CD14-positive monocyte (primary cell): ENCODE measurements around the gene KIF13A. TPM values are rescaled to one million over a fixed set of nuclear protein-coding genes. Genes with fewer than 3 reads are reported as not detected.
A peak's percentile ranks its signal among the peaks of the same experiment; 100 is the strongest.

Experiments used
- DNase-seq, 3 donors: peaks; one replicate each; pipeline ENCODE4 v3.0.0-alpha.2; 2011 to 2022
- H2AFZ ChIP-seq: 2 replicates; pipeline ENCODE4 v1.6.0; 2012; ENCODE audit warnings: mild to moderate bottlenecking, low read depth, low read length, inconsistent platforms; ENCODE audit not compliant: insufficient read depth, poor library complexity, severe bottlenecking
- H3K27ac ChIP-seq, 2 donors: 1 replicate in 1 of 2; 2 replicates in 1 of 2; pipeline ENCODE4 v1.5.1; 2012 to 2013; ENCODE audit warnings: low read length in 2 of 2, control low read depth in 1 of 2, inconsistent platforms in 1 of 2, low read depth in 1 of 2, mild to moderate bottlenecking in 1 of 2
- H3K27me3 ChIP-seq, 2 donors: one replicate each; pipeline versions ENCODE4 v1.6.0 to v1.6.1; 2011 to 2013; ENCODE audit warnings: low read length in 2 of 2; ENCODE audit not compliant: control insufficient read depth in 2 of 2, insufficient read depth in 2 of 2
- H3K36me3 ChIP-seq, 2 donors: replicated peaks in 1 of 2; 1 replicate in 1 of 2; 2 replicates in 1 of 2; pipeline versions ENCODE4 v1.5.1 to v1.6.1; 2012 to 2013; ENCODE audit warnings: low read length in 2 of 2, control low read depth in 1 of 2, inconsistent platforms in 1 of 2, mild to moderate bottlenecking in 1 of 2; ENCODE audit not compliant: insufficient read depth in 2 of 2, control insufficient read depth in 1 of 2
- H3K4me1 ChIP-seq, 2 donors: 1 replicate in 1 of 2; 2 replicates in 1 of 2; pipeline versions ENCODE4 v1.5.1 to v1.6.1; 2012 to 2013; ENCODE audit warnings: low read length in 2 of 2, control low read depth in 1 of 2, inconsistent platforms in 1 of 2, mild to moderate bottlenecking in 1 of 2, moderate library complexity in 1 of 2; ENCODE audit not compliant: insufficient read depth in 2 of 2, control insufficient read depth in 1 of 2
- H3K4me2 ChIP-seq: replicated peaks from 2 replicates; pipeline ENCODE3; 2012; ENCODE audit warnings: low read length, moderate library complexity, mild to moderate bottlenecking; ENCODE audit not compliant: poor library complexity, severe bottlenecking; ENCODE audit errors: extremely low read depth
- H3K4me3 ChIP-seq, 3 experiments: fragments of 200-600 bp in 1 of 3; sonication (generic) in 1 of 3; replicated peaks in 1 of 3; 1 replicate in 2 of 3; 2 replicates in 1 of 3; pipeline ENCODE4 v1.5.1; 2011 to 2013; ENCODE audit warnings: low read length in 3 of 3, mild to moderate bottlenecking in 3 of 3, control low read depth in 2 of 3, low read depth in 2 of 3, inconsistent platforms in 1 of 3, moderate library complexity in 1 of 3
- H3K79me2 ChIP-seq: 2 replicates; pipeline ENCODE4 v1.6.0; 2012; ENCODE audit warnings: mild to moderate bottlenecking, control low read depth, inconsistent platforms, low read length, moderate library complexity; ENCODE audit not compliant: insufficient read depth
- H3K9ac ChIP-seq: 2 replicates; pipeline ENCODE4 v1.6.0; 2017; ENCODE audit warnings: low read length, mild to moderate bottlenecking; ENCODE audit not compliant: insufficient read depth, poor library complexity, severe bottlenecking
- H3K9me3 ChIP-seq, 2 donors: replicated peaks in 1 of 2; 1 replicate in 1 of 2; 2 replicates in 1 of 2; pipeline versions ENCODE4 v1.5.1 to v1.6.1; 2012 to 2013; ENCODE audit warnings: low read length in 2 of 2, control low read depth in 1 of 2; ENCODE audit not compliant: control insufficient read depth in 1 of 2, insufficient read depth in 1 of 2
- H4K20me1 ChIP-seq: 2 replicates; pipeline ENCODE4 v1.6.0; 2012; ENCODE audit warnings: mild to moderate bottlenecking, low read length, control low read depth, moderate library complexity; ENCODE audit not compliant: insufficient read depth
- H3K27ac Mint-ChIP-seq, 7 donors: one replicate each; pipeline ENCODE4 v1.8.0; 2020; ENCODE audit warnings: mild to moderate bottlenecking in 7 of 7, mixed read lengths in 7 of 7, moderate library complexity in 6 of 7, inconsistent platforms in 2 of 7
- H3K27me3 Mint-ChIP-seq, 3 donors: one replicate each; pipeline ENCODE4 v1.8.0; 2021 to 2022; ENCODE audit warnings: low read depth in 3 of 3, mild to moderate bottlenecking in 3 of 3, mixed read lengths in 3 of 3, moderate library complexity in 3 of 3, inconsistent platforms in 1 of 3
- H3K36me3 Mint-ChIP-seq, 2 donors: one replicate each; pipeline ENCODE4 v1.8.0; 2020; ENCODE audit warnings: mixed read lengths in 2 of 2, inconsistent platforms in 1 of 2, mild to moderate bottlenecking in 1 of 2
- H3K4me1 Mint-ChIP-seq: one replicate; pipeline ENCODE4 v1.8.0; 2020; ENCODE audit warnings: mild to moderate bottlenecking, mixed read lengths
- H3K4me3 Mint-ChIP-seq, 2 donors: one replicate each; pipeline ENCODE4 v1.8.0; 2020; ENCODE audit warnings: mild to moderate bottlenecking in 2 of 2, mixed read lengths in 2 of 2, moderate library complexity in 1 of 2
- H3K9me3 Mint-ChIP-seq, 7 donors: one replicate each; pipeline ENCODE4 v1.8.0; 2020 to 2022; ENCODE audit warnings: mixed read lengths in 7 of 7, mild to moderate bottlenecking in 6 of 7, moderate library complexity in 6 of 7, inconsistent platforms in 2 of 7
- CTCF ChIP-seq: fragments of 200-600 bp; IDR thresholded peaks from one replicate; pipeline ENCODE4 v1.8.0; 2022; ENCODE audit warnings: antibody characterized with exemption, mild to moderate bottlenecking
- WGBS: methylation state at CpG from one replicate; pipeline ENCODE4 v1.1.5; 2013; ENCODE audit warnings: missing lambda C conversion rate; ENCODE audit not compliant: insufficient coverage; 5-methylcytosine and 5-hydroxymethylcytosine counted together
- intact Hi-C, 2 donors: fragments of 100-400 bp; cut with micrococcal nuclease; formaldehyde crosslinking; loops; one replicate each; pipeline versions ENCODE4 v1.15.0 to v1.15.1; 2023
- polyA plus RNA-seq, 3 donors: library from polyadenylated mRNA; depleted of rRNA in 1 of 3; unstranded in 2 of 3; stranded (reverse) in 1 of 3; fragments of 300-500 nt in 2 of 3; fragments of >200 nt in 1 of 3; fragmentation: Illumina TruSeq in 2 of 3; gene quantifications; 1 replicate in 2 of 3; 2 replicates in 1 of 3; pipeline ENCODE4 v1.2.3, GENCODE V29; 2012 to 2021

Gene KIF13A
- polyA plus RNA-seq, 3 donors, result 2.9 to 28.4 (median 6.0) TPM

GRCh38 chr6:17780061-17780460 lies 207.4 kb downstream of the KIF13A start:
- Histone ChIP-seq H2AFZ (no peak overlapping the region), H3K4me3 (no peak overlapping the region), H3K36me3 (peaks cover 85 to 100% of the 10 kb centered on the region in 2 donors), H3K4me1 (no peaks in the 10 kb centered on the region), H3K9me3 (no peaks in the 10 kb centered on the region), H4K20me1 (no peaks in the 10 kb centered on the region), H3K9ac (no peak overlapping the region), H3K27me3 (no peaks in the 10 kb centered on the region), H3K4me2 (no peak overlapping the region), H3K79me2 (no peaks in the 10 kb centered on the region), H3K27ac (no peak overlapping the region)
- Mint-ChIP-seq H3K4me1 (no peaks in the 10 kb centered on the region), H3K4me3 (no peak overlapping the region), H3K27me3 (no peaks in the 10 kb centered on the region), H3K36me3 (peaks cover 76 to 98% of the 10 kb centered on the region in 2 donors), H3K9me3 (no peaks in the 10 kb centered on the region), H3K27ac (peak overlapping the region in 1 of 7 donors; percentile 20)
- no peak for DNase-seq
- no peak for TF ChIP-seq CTCF
- no CpG with 5 or more reads among the region's 2 CpGs for WGBS
- intact Hi-C loops, result no loop called here

GRCh38 chr6:17771609-17772008 lies 215.8 kb downstream of the KIF13A start:
- H3K27ac Mint-ChIP-seq, result peak overlapping the region in 3 of 7 donors; percentile 43 to 51 (median 46)
- Histone ChIP-seq H3K36me3 (peaks cover 68 to 100% of the 10 kb centered on the region in 2 donors), H3K4me3 (no peak overlapping the region), H3K4me2 (no peak overlapping the region), H3K27me3 (no peaks in the 10 kb centered on the region), H3K9ac (no peak overlapping the region), H3K9me3 (no peaks in the 10 kb centered on the region), H3K79me2 (no peaks in the 10 kb centered on the region), H3K27ac (peak overlapping the region in 1 of 2 donors; percentile 20), H2AFZ (no peak overlapping the region), H4K20me1 (no peaks in the 10 kb centered on the region), H3K4me1 (no peaks in the 10 kb centered on the region)
- no peaks in the 10 kb centered on the region for H3K9me3 Mint-ChIP-seq
- peaks cover 69 to 94% of the 10 kb centered on the region in 2 donors for H3K36me3 Mint-ChIP-seq
- peak; percentile 5 to 17 (median 15) for DNase-seq
- intact Hi-C loops, result no loop called here
- TF ChIP-seq CTCF, result no peak
- peaks cover 5% of the 10 kb centered on the region for H3K4me1 Mint-ChIP-seq
- no peaks in the 10 kb centered on the region for H3K27me3 Mint-ChIP-seq
- 46% methylated on average over 3 of the region's 3 CpGs for WGBS
- H3K4me3 Mint-ChIP-seq, result no peak overlapping the region
